Measurements from ENCODE around the gene CEBPZ.

CEBPZ gene

DNA sequence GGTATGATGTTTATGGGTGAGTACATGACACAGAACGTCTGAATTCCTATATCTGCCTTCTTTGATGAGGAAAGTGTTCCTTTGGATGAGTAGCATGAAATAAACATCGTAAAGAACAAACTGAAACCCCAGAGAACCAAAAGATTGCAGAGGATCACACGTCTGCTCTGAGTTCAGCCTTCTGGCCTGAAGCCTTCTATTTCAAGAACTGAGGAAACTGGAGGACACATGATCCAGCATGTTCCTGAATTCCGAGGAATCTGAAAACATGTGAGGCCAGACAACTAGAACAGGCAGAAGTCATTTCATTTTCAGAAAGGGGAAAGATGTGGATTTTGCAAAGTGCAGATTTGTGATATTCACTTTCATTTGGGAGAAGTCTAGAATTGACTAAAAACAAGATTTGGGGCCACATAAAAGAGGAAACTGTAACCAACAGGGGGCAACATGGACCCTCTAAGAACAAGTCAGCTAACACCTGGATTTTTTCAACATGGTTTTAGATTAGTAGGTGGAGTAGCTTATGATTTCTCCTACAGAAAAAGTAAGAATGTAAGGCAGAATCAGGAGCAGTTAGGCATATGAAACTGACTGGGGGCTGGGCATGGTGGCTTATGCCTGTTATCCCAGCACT, 51.3 kb downstream of the CEBPZ start:
- DNase-seq, result no peak

DNA sequence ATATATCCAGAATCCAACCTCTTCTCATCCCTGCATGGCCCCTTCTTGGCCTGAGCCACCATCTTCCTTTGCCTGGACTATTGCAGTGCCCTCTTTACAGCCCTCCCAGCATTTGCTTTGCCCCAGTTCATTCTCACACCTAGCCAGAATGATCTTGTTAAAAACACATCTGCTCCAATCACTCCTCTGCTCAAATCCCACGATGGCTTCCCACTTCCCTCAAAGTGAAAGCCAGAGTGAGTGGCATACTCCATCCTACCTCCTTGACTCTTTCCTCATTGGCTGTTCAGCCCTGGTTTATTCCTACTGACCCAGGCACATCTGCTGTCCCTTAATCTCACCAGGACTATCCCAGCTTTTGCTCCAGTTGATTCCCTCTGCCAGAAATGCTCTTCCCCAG, 57.7 kb downstream of the CEBPZ start:
- no peak for DNase-seq

DNA sequence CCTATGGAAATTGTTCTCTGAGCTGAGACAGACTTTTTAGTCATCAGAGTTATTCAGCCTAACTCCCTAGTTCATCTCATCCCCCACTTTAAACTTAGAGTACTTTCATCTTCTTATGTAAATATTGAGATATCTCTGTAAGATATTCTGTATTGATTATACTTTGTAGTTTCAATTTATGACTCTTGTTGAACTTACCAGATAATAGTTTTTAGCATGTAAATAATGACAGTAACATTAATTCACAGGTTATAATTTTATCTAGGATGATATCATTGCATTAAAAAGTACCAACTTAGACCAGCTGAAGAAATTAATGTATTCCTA, 59.8 kb downstream of the CEBPZ start:
- DNase-seq, result no peak

DNA sequence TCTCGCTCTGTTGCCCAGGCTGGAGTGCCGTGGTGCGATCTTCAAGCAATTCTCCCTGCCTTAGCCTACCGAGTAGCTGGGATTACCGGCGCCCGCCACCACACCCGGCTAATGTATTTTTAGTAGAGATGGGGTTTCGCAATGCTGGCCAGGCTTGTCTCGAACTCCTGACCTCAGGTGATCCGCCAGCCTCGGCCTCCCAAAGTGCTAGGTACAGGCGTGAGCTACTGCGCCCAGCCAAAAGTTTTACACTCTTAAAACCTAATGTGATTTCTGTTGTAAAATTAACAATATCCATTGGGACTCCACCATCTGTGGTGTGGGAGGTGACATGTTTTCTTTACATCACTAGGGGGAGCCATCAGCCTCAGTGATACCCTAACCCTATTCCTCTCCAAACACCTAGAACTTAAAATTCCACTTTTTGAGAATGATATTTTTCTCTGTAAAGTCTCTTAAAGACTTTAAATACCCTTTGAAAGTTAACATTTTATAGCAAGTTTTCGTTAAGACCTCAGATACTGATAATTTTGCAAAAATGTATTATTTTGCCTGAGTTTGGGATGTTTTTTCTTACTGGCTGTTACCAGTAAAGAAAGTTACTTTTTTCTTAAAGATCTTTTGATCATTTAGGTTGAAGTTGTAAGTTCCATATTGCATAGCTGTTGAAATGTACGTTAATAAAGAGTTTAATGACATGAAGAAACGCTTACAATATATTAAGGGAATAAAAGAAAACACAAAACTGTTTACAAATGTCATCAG, 63.0 kb downstream of the CEBPZ start:
- DNase-seq, result peak; percentile 17

DNA sequence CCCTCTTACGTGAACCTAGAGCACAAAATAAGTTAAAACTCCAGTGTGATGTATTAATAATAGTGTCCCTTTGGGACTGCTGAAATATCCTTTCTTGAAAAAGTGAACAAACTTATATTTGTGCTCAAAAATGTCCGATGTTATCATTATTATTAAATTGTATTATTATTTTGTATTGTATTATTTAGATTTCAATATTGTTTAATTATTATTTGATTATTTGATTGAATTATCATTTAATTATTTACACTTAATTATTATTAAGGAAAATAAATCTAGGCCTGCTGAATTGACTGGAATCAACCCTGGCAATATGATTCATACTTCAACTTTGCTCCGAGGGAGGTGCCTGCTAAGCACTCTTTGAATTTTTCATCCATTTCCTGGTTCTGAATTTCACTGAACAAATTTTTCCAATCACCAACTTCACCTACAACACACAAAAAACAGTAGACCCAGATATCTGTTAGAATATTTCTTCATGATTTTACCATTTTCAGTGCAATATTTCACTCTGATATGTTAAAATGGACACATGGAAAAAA, 63.7 kb downstream of the CEBPZ start:
- DNase-seq, result no peak

DNA sequence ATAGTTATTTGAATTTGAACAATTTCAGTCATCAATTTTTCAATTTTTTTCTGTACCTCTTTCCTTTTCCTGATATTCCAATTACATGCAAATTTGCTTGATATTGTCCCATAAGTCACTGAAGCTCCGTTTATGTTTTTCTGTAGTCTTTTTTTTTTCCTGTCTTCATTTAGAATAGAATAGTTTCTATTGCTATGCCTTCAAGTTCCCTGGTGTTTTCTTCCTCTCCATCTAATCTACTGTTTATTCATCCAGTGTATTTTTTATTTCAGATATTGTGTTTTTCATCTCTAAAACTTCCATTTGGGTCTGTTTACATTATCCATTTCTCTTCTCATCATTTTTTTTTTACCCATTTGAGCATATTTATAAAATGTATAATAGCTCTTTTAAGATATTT, 66.6 kb downstream of the CEBPZ start:
- no peak for DNase-seq

DNA sequence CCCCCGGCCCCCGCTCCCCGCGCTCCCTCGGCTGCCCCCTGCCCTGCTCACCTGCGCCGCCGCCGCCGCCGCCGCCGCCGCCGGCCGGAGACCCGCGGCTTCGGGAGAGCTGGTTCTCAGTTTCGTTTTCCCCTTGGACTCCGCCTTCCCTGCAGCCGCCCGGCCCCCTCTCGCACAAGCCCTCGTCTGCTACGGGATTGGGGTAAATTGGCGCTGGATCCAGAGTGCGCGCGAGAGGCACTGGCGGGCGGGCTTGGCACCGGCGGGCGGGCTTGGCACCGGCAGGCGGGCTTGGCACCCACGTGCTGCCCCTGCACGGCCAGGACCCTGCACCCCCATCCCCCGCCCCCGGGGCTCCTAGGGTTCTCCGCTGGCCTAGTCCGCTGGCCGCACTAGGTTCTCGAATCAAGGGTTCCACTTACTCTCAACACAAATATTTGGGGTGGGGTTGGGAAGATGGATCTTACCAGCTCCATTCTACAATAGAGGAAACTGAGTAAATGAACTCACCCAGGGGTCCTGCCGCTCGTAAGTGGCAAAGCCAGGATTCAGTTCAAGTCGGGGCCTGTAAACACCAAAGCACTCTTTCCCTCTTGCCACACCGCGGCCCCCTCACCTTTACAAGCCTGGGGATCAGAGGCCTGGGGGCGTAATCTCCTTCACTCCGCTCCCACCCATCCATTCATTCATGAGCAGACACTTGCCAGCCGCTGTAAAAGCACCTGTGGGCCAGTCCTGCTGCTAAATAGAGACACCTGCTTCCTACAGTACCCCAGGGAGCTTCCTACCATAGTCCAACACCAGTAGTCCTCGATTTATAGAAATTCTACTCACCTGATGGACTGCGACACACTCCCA, 74.3 kb downstream of the CEBPZ start, which contains the start of gene EIF2AK2:
EIF2AK2 (minus strand) TSS at position 124 of the 858 bp plus-strand sequence. CDS start 9,174 bp downstream, outside the sequence.
- DNase-seq, result peak; percentile 72

DNA sequence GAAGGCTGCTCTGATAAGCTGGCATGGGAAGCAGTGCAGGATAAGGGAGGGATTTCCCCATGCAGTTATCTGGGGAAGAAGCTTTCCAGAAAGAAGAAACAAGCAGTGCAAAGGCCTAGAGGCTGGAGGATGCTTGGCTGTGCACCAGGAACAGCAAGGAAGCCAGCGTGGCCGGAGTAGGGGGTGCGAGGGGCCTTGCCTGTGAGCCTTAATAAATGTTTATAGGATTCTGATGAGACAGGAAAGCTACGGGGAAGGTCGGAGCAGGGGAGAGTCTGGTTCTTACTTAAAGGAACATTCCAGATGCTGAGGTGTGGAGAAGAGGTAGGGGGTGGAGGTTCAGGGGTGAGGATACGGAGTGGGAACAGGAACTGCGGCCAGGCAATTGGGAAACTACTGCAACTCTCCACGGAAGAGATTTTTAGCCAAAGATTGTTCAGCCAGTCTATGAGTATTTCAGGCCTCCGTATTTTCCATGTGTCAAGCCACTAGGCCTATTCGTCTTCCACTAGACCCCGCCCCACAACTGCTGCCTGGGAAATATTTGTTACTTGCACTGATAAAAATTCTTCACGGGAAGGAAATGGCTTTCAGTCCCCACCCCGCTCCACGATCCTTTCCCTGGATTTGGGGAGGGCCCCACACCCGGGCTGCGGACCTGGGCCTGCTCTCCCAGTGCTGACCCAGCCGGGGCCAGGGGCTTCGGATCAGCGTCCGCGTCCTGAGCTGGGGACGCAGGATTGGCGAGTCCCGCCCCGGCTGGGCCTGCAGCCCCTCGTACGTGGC, 75.1 kb downstream of the CEBPZ start:
- DNase-seq, result no peak

DNA sequence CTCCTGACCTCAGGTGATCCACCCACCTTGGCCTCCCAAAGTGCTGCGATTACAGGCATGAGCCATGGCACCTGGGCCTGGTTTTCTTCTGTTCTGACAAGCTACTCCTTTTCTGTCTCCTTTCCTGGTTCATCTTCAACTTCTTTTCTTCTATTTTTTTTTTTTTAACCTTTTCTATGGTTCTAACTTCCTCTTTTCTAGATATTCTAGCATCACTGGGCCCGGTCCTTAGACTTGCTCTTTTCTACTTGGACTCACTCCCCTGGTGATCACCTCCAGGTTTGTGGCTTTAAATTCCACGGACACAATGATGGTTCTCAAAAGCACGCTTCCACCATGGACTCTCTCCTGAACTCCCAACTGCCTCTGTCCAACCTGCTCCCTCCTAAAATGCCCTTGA, 76.6 kb downstream of the CEBPZ start:
- no peak for DNase-seq

DNA sequence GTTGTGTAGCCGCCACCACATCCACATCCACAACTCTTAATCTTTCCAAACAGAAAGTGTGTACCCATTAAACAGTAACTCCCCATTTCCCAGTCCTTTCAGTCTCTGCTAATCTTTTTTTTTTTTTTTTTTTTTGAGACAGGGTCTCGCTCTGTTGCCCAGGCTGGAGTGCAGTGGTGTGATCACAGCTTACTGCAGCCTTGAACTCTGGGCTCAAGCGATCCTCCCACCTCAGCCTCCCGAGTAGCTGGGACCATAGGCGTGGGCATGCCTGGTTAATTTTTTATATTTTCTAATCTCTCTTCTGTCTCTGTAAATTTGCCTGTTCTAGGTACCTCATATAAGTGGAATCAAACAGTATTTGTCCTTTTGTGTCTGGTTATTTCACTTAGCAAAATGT, 78.2 kb downstream of the CEBPZ start:
- no peak for DNase-seq

All from NCI-H2107 (cell line).